Upper lobe of left lung (tissue), 6 donors: Measurements from ENCODE around the gene VPS18. TPM values are rescaled to one million over a fixed set of nuclear protein-coding genes. Genes with fewer than 3 reads are reported as not detected.
A peak's percentile ranks its signal among the peaks of the same experiment; 100 is the strongest.

Source experiments
- ATAC-seq, 2 donors: fragments of 200-7000 bp; cut with Tn5 transposase; one replicate each; pipeline ENCODE4 v1.9.1; 2022; ENCODE audit warnings: mild to moderate bottlenecking in 2 of 2, moderate library complexity in 2 of 2; ENCODE audit not compliant: low FRiP score in 2 of 2
- DNase-seq, 2 donors: peaks; one replicate each; pipeline ENCODE4 v3.0.0-alpha.2; 2019 to 2020
- H3K27ac ChIP-seq, 4 donors: fragments of 200-600 bp; sonication (generic); one replicate each; pipeline ENCODE4 v1.5.1; 2016 to 2019
- H3K27me3 ChIP-seq, 4 donors: fragments of 200-600 bp; sonication (generic); one replicate each; pipeline ENCODE4 v1.5.1; 2017 to 2019
- H3K36me3 ChIP-seq, 4 donors: fragments of 200-600 bp; sonication (generic); one replicate each; pipeline ENCODE4 v1.5.1; 2016 to 2019
- H3K4me1 ChIP-seq, 4 donors: fragments of 200-600 bp; sonication (generic); one replicate each; pipeline ENCODE4 v1.5.1; 2018 to 2019
- H3K4me3 ChIP-seq, 4 donors: fragments of 200-600 bp; sonication (generic); one replicate each; pipeline ENCODE4 v1.5.1; 2017 to 2019; ENCODE audit warnings: mild to moderate bottlenecking in 2 of 4, moderate library complexity in 1 of 4
- H3K9me3 ChIP-seq, 4 donors: fragments of 200-600 bp; sonication (generic); one replicate each; pipeline ENCODE4 v1.5.1; 2018 to 2019
- CTCF ChIP-seq, 6 experiments: fragments of 450-650 bp in 4 of 6; fragments of 200-600 bp in 2 of 6; sonication (generic) in 2 of 6; IDR thresholded peaks; one replicate each; pipeline ENCODE4 v1.5.1; 2016 to 2019; ENCODE audit warnings: antibody characterized with exemption in 6 of 6
- EP300 ChIP-seq, 4 donors: sonication (generic); formaldehyde crosslinking; IDR thresholded peaks; one replicate each; pipeline ENCODE4 v1.5.1; 2017; ENCODE audit warnings: antibody characterized with exemption in 4 of 4, control low read depth in 2 of 4
- POLR2A ChIP-seq, 4 donors: fragments of 450-650 bp; IDR thresholded peaks; one replicate each; pipeline ENCODE4 v1.5.1; 2016 to 2017; ENCODE audit warnings: antibody characterized with exemption in 4 of 4, mild to moderate bottlenecking in 2 of 4
- POLR2AphosphoS5 ChIP-seq, 2 donors: sonication (generic); formaldehyde crosslinking; IDR thresholded peaks; one replicate each; pipeline ENCODE4 v1.5.1; 2017; ENCODE audit warnings: antibody characterized with exemption in 2 of 2
- WGBS, 2 donors: methylation state at CpG; one replicate each; pipeline ENCODE4 v1.1.5; 2017 to 2018; 5-methylcytosine and 5-hydroxymethylcytosine counted together
- total RNA-seq, 6 donors: library from RNA; depleted of rRNA in 4 of 6; stranded (reverse); fragments of >200 nt in 4 of 6; gene quantifications; one replicate each; pipeline versions ENCODE4 v1.1.0 to v1.2.1, GENCODE V29; 2016 to 2021
- donor health status: DM: no; HTN: no; CAD: no; lungs with moderate emphysema.
- donor health status: DM: no; HTN: yes; CAD: no; lungs with severe emphysema.

Gene VPS18
- total RNA-seq, 6 donors from 2014 or later = 19.9 to 43.2 (median 29.2) TPM

GRCh38 chr15:40915679-40916078, 21.4 kb downstream of the VPS18 start:
- no peaks in the 10 kb centered on the region for H3K36me3 ChIP-seq
- TF ChIP-seq POLR2AphosphoS5 (IDR thresholded peaks at IDR 0.05) (no peak), POLR2A (IDR thresholded peaks at IDR 0.05) (no peak), CTCF (IDR thresholded peaks at IDR 0.05) (no peak), EP300 (IDR thresholded peaks at IDR 0.05) (no peak)
- peak overlapping the region; percentile 18 to 89 (median 65) for H3K27ac ChIP-seq
- H3K4me3 ChIP-seq = no peak overlapping the region
- DNase-seq (no peak), ATAC-seq (no peak)
- WGBS, 2 donors = 60% methylated on average over 6 of the region's 6 CpGs; no CpG with 5 or more reads in 1 of the 2 donors
- no peaks in the 10 kb centered on the region for H3K27me3 ChIP-seq
- peaks cover 19 to 47% (median 39%) of the 10 kb centered on the region in 4 donors for H3K4me1 ChIP-seq
- no peaks in the 10 kb centered on the region for H3K9me3 ChIP-seq

- no peak for DNase-seq
- H3K4me3 ChIP-seq = no peak overlapping the region
- no peaks in the 10 kb centered on the region for H3K36me3 ChIP-seq
- no peak for ATAC-seq
- H3K27me3 ChIP-seq = no peaks in the 10 kb centered on the region
- WGBS, 2 donors = 69 to 85% methylated on average over 4 to 7 of the region's 11 CpGs
- H3K9me3 ChIP-seq = no peaks in the 10 kb centered on the region
- peaks cover 20 to 45% (median 34%) of the 10 kb centered on the region in 4 donors for H3K4me1 ChIP-seq
- H3K27ac ChIP-seq = peak overlapping the region; percentile 77 to 89 (median 78)
- TF ChIP-seq POLR2A (IDR thresholded peaks at IDR 0.05) (no peak), CTCF (IDR thresholded peaks at IDR 0.05) (peak in 1 of 6 experiments; percentile 7)
These were observed 23.3 kb downstream of the VPS18 start for GRCh38 chr15:40917585-40917984.

GRCh38 chr15:40918146-40918798, 24.0 kb downstream of the VPS18 start:
- H3K27me3 ChIP-seq = no peaks in the 10 kb centered on the region
- no peaks in the 10 kb centered on the region for H3K9me3 ChIP-seq
- TF ChIP-seq EP300 (IDR thresholded peaks at IDR 0.05) = no peak
- TF ChIP-seq POLR2AphosphoS5 (IDR thresholded peaks at IDR 0.05) = peak; percentile 9 to 44
- no peaks in the 10 kb centered on the region for H3K36me3 ChIP-seq
- H3K27ac ChIP-seq = peak overlapping the region; percentile 77 to 89 (median 78)
- no peak overlapping the region for H3K4me3 ChIP-seq
- DNase-seq (peak; percentile 55 to 75), ATAC-seq (peak in 1 of 2 donors; percentile 65)
- H3K4me1 ChIP-seq = peaks cover 22 to 49% (median 36%) of the 10 kb centered on the region in 4 donors
- 43 to 68% methylated on average over 6 to 13 of the region's 15 CpGs for WGBS, 2 donors

GRCh38 chr15:40918799-40919392, 24.6 kb downstream of the VPS18 start:
- no peaks in the 10 kb centered on the region for H3K27me3 ChIP-seq
- 50 to 62% methylated on average over 6 to 19 of the region's 19 CpGs for WGBS, 2 donors
- peak; percentile 9 to 13 for ATAC-seq

More at GRCh38 chr15:40918799-40919392, 24.6 kb downstream of the VPS18 start:
- Histone ChIP-seq H3K4me3 (no peak overlapping the region), H3K27ac (peak overlapping the region; percentile 77 to 89 (median 78)), H3K9me3 (no peaks in the 10 kb centered on the region), H3K4me1 (peaks cover 22 to 49% (median 36%) of the 10 kb centered on the region in 4 donors), H3K36me3 (no peaks in the 10 kb centered on the region)
- TF ChIP-seq POLR2AphosphoS5 (IDR thresholded peaks at IDR 0.05) = peak in 1 of 2 donors; percentile 44
- no peak for TF ChIP-seq CTCF (IDR thresholded peaks at IDR 0.05)
- DNase-seq = peak in 1 of 2 donors; percentile 56
